HG02970 (cell line): ENCODE data around the gene OR2L8.

Experiments used
- ATAC-seq: cut with Tn5 transposase; IDR thresholded peaks from one replicate; pipeline ENCODE4 v1.9.1; 2021; ENCODE audit warnings: mild to moderate bottlenecking, moderate library complexity, moderate number of reproducible peaks; ENCODE audit not compliant: unreplicated experiment, low FRiP score

The OR2L8 gene

DNA sequence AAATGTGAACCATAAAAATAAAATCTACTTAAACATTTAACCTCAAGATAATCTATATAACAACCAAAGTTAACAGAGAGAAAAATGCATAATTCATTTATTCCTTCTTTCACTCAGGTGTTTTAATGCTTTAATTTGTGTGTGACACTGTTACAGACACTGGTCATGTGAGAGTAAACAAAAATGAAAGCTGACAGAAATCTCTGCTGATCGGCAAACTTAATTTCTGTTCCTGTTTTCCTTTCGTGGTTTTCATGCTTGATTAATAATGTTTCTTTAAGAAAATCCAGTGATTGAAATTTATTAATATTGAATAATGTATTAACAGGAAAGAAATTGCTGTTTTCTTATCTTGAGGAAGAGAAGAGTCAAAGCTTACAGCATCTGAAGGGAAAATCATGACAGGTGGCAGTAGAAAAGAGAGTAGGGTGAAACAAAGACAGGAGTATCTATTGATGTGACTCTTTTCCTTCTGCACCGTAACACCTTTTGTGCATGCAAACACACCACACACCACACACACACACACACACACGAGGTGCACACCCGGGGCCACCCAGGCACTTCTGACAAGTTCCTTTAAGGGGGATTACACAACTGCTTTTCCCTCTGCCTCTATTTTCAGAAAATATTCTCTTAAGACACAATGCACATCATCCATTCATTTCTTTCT, 18.0 kb downstream of the OR2L8 start:
- peak; percentile 74 for ATAC-seq

DNA sequence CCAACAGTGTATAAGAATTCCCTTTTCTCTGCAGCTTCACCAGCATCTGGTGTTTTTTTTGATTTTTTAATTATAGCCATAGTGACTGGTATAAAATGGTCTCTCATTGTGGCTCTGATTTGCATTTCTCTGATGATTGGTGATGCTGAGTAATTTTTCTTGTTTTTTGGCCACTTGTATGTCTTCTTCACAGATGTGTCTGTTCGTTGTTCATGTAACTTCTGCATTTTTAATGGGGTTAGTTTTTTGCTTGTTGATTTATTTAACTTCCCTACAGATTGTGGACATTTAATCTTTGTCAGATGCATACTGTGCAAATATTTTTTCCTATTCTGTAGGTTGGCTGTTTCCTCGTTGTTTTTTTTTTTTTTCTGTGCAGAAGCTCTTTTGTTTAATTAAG, 44.3 kb downstream of the OR2L8 start:
- no peak for ATAC-seq

DNA sequence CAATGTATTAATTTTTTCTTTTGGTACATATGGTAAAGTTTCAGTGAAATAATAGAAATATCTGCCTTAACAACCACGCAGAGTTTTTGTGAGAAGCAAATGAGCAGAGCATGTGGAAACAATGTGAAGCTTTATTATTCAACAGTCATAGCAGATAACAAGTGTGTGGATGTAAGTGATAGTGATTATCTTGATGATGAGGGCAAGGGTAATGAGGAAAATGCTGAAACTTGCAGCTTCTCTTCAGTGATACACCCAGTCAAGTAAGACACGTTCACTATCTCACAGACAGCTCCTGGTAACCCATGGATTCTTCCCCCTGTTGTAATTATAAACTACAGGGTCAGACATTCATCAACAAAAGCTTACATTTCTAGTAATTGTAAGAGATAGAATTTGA, 50.2 kb downstream of the OR2L8 start:
- ATAC-seq, result no peak
